Caco-2 (cell line): ENCODE measurements around the gene FTCD. TPM values are rescaled to one million over a fixed set of nuclear protein-coding genes. Genes with fewer than 3 reads are reported as not detected.

Source experiments
- BruUV-seq: library from RNA; stranded (reverse); fragments of 400-500 nt; replicated peaks from 2 replicates; lab custom pipeline; 2021; lab: Mats Ljungman, UMichigan
- CTCF ChIA-PET: fragments of 300-600 bp; sonication (Branson Sonifier 250); formaldehyde crosslinking; loops from one replicate; lab custom pipeline; 2022; ENCODE audit warnings: antibody characterized with exemption; lab: Charles Lee
- POLR2A ChIA-PET: fragments of 300-600 bp; sonication (Branson Sonifier 250); formaldehyde crosslinking; loops from one replicate; lab custom pipeline; 2022; ENCODE audit warnings: antibody characterized with exemption; lab: Charles Lee
- DNase-seq, 2 experiments: peaks; one replicate each; pipeline versions ENCODE4 v3.0.0 to v3.0.0-alpha.2; 2020 to 2022
- H3K27me3 ChIP-seq: replicated peaks from 2 replicates; pipeline ENCODE4 v1.6.0; 2011; ENCODE audit warnings: low read length; ENCODE audit not compliant: control insufficient read depth, insufficient read depth
- H3K36me3 ChIP-seq: 2 replicates; pipeline ENCODE4 v1.5.1; 2011; ENCODE audit warnings: low read length; ENCODE audit not compliant: control insufficient read depth, insufficient read depth
- H3K4me1 ChIP-seq: fragments of 250-450 bp; sonication (Bioruptor Pico); 2 replicates; pipeline ENCODE4 v1.5.1; 2020; ENCODE audit warnings: mild to moderate bottlenecking
- H3K4me3 ChIP-seq: 2 replicates; pipeline ENCODE4 v1.5.1; 2011; ENCODE audit warnings: low read depth, mild to moderate bottlenecking, control low read depth, low read length
- H3K9me3 ChIP-seq: fragments of 250-450 bp; sonication (Bioruptor Pico); 2 replicates; pipeline ENCODE4 v1.5.1; 2020; ENCODE audit warnings: mild to moderate bottlenecking, moderate library complexity
- H3K27ac Mint-ChIP-seq: one replicate; pipeline ENCODE4 v1.8.0; 2022; ENCODE audit warnings: mixed read lengths; ENCODE audit not compliant: unreplicated experiment
- H3K27me3 Mint-ChIP-seq: one replicate; pipeline ENCODE4 v1.8.0; 2022; ENCODE audit warnings: mixed read lengths; ENCODE audit not compliant: insufficient read depth, unreplicated experiment
- H3K36me3 Mint-ChIP-seq: one replicate; pipeline ENCODE4 v1.8.0; 2022; ENCODE audit warnings: mild to moderate bottlenecking, mixed read lengths; ENCODE audit not compliant: insufficient read depth, unreplicated experiment
- H3K4me1 Mint-ChIP-seq: one replicate; pipeline ENCODE4 v1.8.0; 2022; ENCODE audit warnings: low read depth, mixed read lengths; ENCODE audit not compliant: unreplicated experiment
- H3K4me3 Mint-ChIP-seq: one replicate; pipeline ENCODE4 v1.8.0; 2022; ENCODE audit warnings: mild to moderate bottlenecking, moderate library complexity, mixed read lengths; ENCODE audit not compliant: unreplicated experiment
- H3K9me3 Mint-ChIP-seq: one replicate; pipeline ENCODE4 v1.8.0; 2022; ENCODE audit warnings: mixed read lengths; ENCODE audit not compliant: unreplicated experiment
- CTCF ChIP-seq, 2 experiments: fragments of 200-600 bp in 1 of 2; IDR thresholded peaks; 1 replicate in 1 of 2; 2 replicates in 1 of 2; pipeline versions ENCODE4 v1.5.1 to v1.8.0; 2011 to 2022; ENCODE audit warnings: antibody characterized with exemption in 1 of 2, control low read depth in 1 of 2, inconsistent platforms in 1 of 2, low read depth in 1 of 2, low read length in 1 of 2, mild to moderate bottlenecking in 1 of 2, moderate library complexity in 1 of 2; ENCODE audit not compliant: insufficient read depth in 1 of 2, severe bottlenecking in 1 of 2, unreplicated experiment in 1 of 2
- intact Hi-C: fragments of 100-400 bp; cut with micrococcal nuclease; formaldehyde crosslinking; loops from one replicate; pipeline ENCODE4 v1.10.0; 2022; ENCODE audit not compliant: unreplicated experiment
- total RNA-seq: library from RNA; stranded (reverse); gene quantifications from 2 replicates; pipeline ENCODE4 v1.2.3, GENCODE V29; 2022

FTCD gene
- total RNA-seq, 1 experiment from 2014 or later = 3.5 TPM

- no TSS peak for BruUV-seq
- ChIA-PET CTCF (no interaction called here), POLR2A (no interaction called here)
- Mint-ChIP-seq H3K27ac (no peak overlapping the region), H3K27me3 (peaks cover 6% of the 10 kb centered on the region), H3K36me3 (no peaks in the 10 kb centered on the region), H3K4me1 (no peaks in the 10 kb centered on the region), H3K9me3 (peaks cover 35% of the 10 kb centered on the region), H3K4me3 (no peak overlapping the region)
- Histone ChIP-seq H3K9me3 (peaks cover 16% of the 10 kb centered on the region; the same call in 1 of the 2 replicates), H3K4me1 (no peaks in the 10 kb centered on the region), H3K4me3 (no peak overlapping the region), H3K27me3 (no peaks in the 10 kb centered on the region), H3K36me3 (no peaks in the 10 kb centered on the region)
- intact Hi-C loops = no loop called here
- no peak for TF ChIP-seq CTCF (IDR thresholded peaks at IDR 0.05; ENCODE audit: insufficient read depth in 1 of 2, low read depth in 1 of 2, low read length in 1 of 2, severe bottlenecking in 1 of 2, unreplicated experiment in 1 of 2)
- no peak for DNase-seq
Measured at GRCh38 chr21:46089285-46089684, 66.1 kb downstream of the FTCD start.

GRCh38 chr21:46088189-46088588 is 67.2 kb downstream of the FTCD start:
- BruUV-seq = no TSS peak
- Histone ChIP-seq H3K4me1 (no peaks in the 10 kb centered on the region), H3K27me3 (no peaks in the 10 kb centered on the region), H3K36me3 (no peaks in the 10 kb centered on the region), H3K9me3 (peaks cover 16% of the 10 kb centered on the region; the same call in 1 of the 2 replicates), H3K4me3 (no peak overlapping the region)
- intact Hi-C loops = no loop called here
- Mint-ChIP-seq H3K4me1 (no peaks in the 10 kb centered on the region), H3K27me3 (peaks cover 6% of the 10 kb centered on the region), H3K36me3 (no peaks in the 10 kb centered on the region), H3K4me3 (no peak overlapping the region), H3K9me3 (peaks cover 35% of the 10 kb centered on the region), H3K27ac (no peak overlapping the region)
- CTCF ChIA-PET = no interaction called here
- POLR2A ChIA-PET = no interaction called here
- TF ChIP-seq CTCF (IDR thresholded peaks at IDR 0.05; ENCODE audit: insufficient read depth in 1 of 2, low read depth in 1 of 2, low read length in 1 of 2, severe bottlenecking in 1 of 2, unreplicated experiment in 1 of 2) = no peak
- no peak for DNase-seq

GRCh38 chr21:46087641-46088040 is 67.7 kb downstream of the FTCD start:
- H3K9me3 Mint-ChIP-seq = peaks cover 35% of the 10 kb centered on the region
- peaks cover 6% of the 10 kb centered on the region for H3K27me3 Mint-ChIP-seq
- ChIA-PET POLR2A (no interaction called here), CTCF (no interaction called here)
- Histone ChIP-seq H3K9me3 (peaks cover 16% of the 10 kb centered on the region; the same call in 1 of the 2 replicates), H3K4me3 (no peak overlapping the region), H3K27me3 (no peaks in the 10 kb centered on the region), H3K4me1 (no peaks in the 10 kb centered on the region), H3K36me3 (no peaks in the 10 kb centered on the region)
- BruUV-seq = no TSS peak
- H3K36me3 Mint-ChIP-seq = no peaks in the 10 kb centered on the region
- no peak overlapping the region for H3K27ac Mint-ChIP-seq
- no peak for DNase-seq
- no peak for TF ChIP-seq CTCF (IDR thresholded peaks at IDR 0.05; ENCODE audit: insufficient read depth in 1 of 2, low read depth in 1 of 2, low read length in 1 of 2, severe bottlenecking in 1 of 2, unreplicated experiment in 1 of 2)
- intact Hi-C loops = no loop called here
- H3K4me3 Mint-ChIP-seq = no peak overlapping the region
- no peaks in the 10 kb centered on the region for H3K4me1 Mint-ChIP-seq

Other genes with a start within 250 kb of the FTCD start
- gene COL6A1, start 173.8 kb downstream of the FTCD start, total RNA-seq = 31.9 and 33.4 TPM in 2 replicates
- 8.8 and 11.1 TPM in 2 replicates for gene COL6A2, start 57.5 kb downstream of the FTCD start, total RNA-seq
- gene SPATC1L, start 28.9 kb upstream of the FTCD start, total RNA-seq = 3.1 and 4.6 TPM in 2 replicates
- gene LSS, start 73.2 kb upstream of the FTCD start, total RNA-seq = 121 and 127 TPM in 2 replicates
- 88.1 and 102 TPM in 2 replicates for gene MCM3AP, start 130.0 kb upstream of the FTCD start, total RNA-seq
- 10.6 and 11.5 TPM in 2 replicates for gene YBEY, start 130.8 kb upstream of the FTCD start, total RNA-seq
- 17.7 and 18.6 TPM in 2 replicates for gene C21orf58, start 168.3 kb upstream of the FTCD start, total RNA-seq
- 38.4 and 44.2 TPM in 2 replicates for gene PCNT, start 168.6 kb upstream of the FTCD start, total RNA-seq